Ovary (tissue), 9 donors: ENCODE results near the gene NPFFR1. TPM values are rescaled to one million over a fixed set of nuclear protein-coding genes. Genes with fewer than 3 reads are reported as not detected.

Source experiments
- DNase-seq, 5 donors: peaks; one replicate each; pipeline ENCODE4 v3.0.0-alpha.2; 2019 to 2020
- H3K27ac ChIP-seq, 2 donors: fragments of 200-600 bp; one replicate each; pipeline versions ENCODE4 v1.5.1 to v1.8.0; 2019 to 2022
- H3K27me3 ChIP-seq: fragments of 200-600 bp; one replicate; pipeline ENCODE4 v1.8.0; 2022
- H3K36me3 ChIP-seq: fragments of 200-600 bp; sonication (generic); one replicate; pipeline ENCODE4 v1.5.1; 2019
- H3K4me1 ChIP-seq: one replicate; pipeline ENCODE4 v1.8.1; 2013; ENCODE audit warnings: mild to moderate bottlenecking, moderate library complexity; ENCODE audit not compliant: insufficient read depth
- H3K4me3 ChIP-seq: fragments of 200-600 bp; sonication (generic); one replicate; pipeline ENCODE4 v1.5.1; 2017
- H3K9me3 ChIP-seq, 2 donors: fragments of 200-600 bp in 1 of 2; sonication (generic) in 1 of 2; one replicate each; pipeline versions ENCODE4 v1.5.1 to v1.8.1; 2013 to 2019; ENCODE audit warnings: mild to moderate bottlenecking in 1 of 2, moderate library complexity in 1 of 2
- EP300 ChIP-seq: sonication (generic); formaldehyde crosslinking; IDR thresholded peaks from one replicate; pipeline ENCODE4 v1.6.1; 2017; ENCODE audit warnings: antibody characterized with exemption
- POLR2A ChIP-seq: fragments of 450-650 bp; IDR thresholded peaks from one replicate; pipeline ENCODE4 v1.6.1; 2017; ENCODE audit warnings: antibody characterized with exemption, mild to moderate bottlenecking, moderate library complexity
- WGBS, 3 donors: extraction: QIAGEN DNeasy Blood & Tissue Kit in 1 of 3; methylation state at CpG; one replicate each; pipeline versions ENCODE4 v1.1.5 to v1.1.7; 2013 to 2017; 5-methylcytosine and 5-hydroxymethylcytosine counted together
- intact Hi-C, 4 donors: fragments of 100-400 bp; cut with DNase I; formaldehyde crosslinking; loops; one replicate each; pipeline versions ENCODE4 v1.11.0 to v1.15.1; 2022 to 2023
- polyA plus RNA-seq, 2 donors: library from polyadenylated mRNA; stranded (reverse); fragments of 200-250 nt in 1 of 2; fragments of 350-450 nt in 1 of 2; fragmentation: Illumina TruSeq in 1 of 2; extraction: RNeasy Lipid Tissue Mini Kit (QIAGEN cat#74804) in 1 of 2; gene quantifications; one replicate each; pipeline ENCODE4 v1.2.3, GENCODE V29; 2013 to 2014
- total RNA-seq, 7 donors: library from RNA; depleted of rRNA in 2 of 7; stranded (reverse); fragments of >200 nt in 2 of 7; fragmentation: NEBNext Ultra II Directional in 3 of 7; extraction: Animal tissue kit (Norgen Biotek cat#: 25700) in 3 of 7; gene quantifications; one replicate each; pipeline versions ENCODE4 v1.1.0 to v1.2.4, GENCODE V29; 2016 to 2023
- TF ChIP-seq, protein P1 (sequence below), 3 donors: fragments of 450-650 bp in 2 of 3; fragments of 200-600 bp in 1 of 3; IDR thresholded peaks; one replicate each; pipeline versions ENCODE4 v1.5.1 to v1.8.0; 2016 to 2022; ENCODE audit warnings: antibody characterized with exemption in 3 of 3, mild to moderate bottlenecking in 1 of 3
- donor health status: DM: no; HTN: no; CAD: no; lungs with moderate emphysema.
- donor health status: DM: no; HTN: no; CAD: no.
- donor health status: Bipolar disorder and iron deficiency.
- donor health status: DM: yes; HTN: yes; CAD: no.
- donor health status: DM: no; HTN: no; CAD: no.
- donor health status: DM: yes; HTN: yes; CAD: no.

NPFFR1 gene
- total and polyA plus RNA-seq, 9 donors = 0.04 to 1.1 (median 0.20) TPM

DNA sequence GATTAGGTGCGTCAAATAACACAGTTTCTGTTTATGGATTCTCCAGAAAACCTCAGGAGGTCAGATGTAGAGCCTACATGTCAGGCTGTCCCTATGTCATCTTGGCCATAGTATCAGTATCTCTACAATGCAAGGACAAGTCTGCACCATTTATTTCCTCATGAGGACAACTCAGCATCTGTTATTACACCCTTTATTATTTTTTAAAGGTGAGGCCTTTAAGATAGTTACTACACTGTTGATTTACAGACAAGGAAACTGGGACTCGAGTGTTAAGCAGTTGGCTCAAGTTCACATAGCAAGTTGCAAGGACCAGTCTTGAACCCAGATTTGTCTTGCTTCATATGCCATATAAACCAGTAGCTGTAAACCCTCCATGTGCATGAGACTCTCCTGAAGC is 27.3 kb downstream of the NPFFR1 start:
- H3K4me1 ChIP-seq = peaks cover 5% of the 10 kb centered on the region
- intact Hi-C loops = no loop called here
- WGBS, 3 donors = 86 to 94% (median 86%) methylated on average over 2 of the region's 2 CpGs
- TF ChIP-seq, protein P1, sequence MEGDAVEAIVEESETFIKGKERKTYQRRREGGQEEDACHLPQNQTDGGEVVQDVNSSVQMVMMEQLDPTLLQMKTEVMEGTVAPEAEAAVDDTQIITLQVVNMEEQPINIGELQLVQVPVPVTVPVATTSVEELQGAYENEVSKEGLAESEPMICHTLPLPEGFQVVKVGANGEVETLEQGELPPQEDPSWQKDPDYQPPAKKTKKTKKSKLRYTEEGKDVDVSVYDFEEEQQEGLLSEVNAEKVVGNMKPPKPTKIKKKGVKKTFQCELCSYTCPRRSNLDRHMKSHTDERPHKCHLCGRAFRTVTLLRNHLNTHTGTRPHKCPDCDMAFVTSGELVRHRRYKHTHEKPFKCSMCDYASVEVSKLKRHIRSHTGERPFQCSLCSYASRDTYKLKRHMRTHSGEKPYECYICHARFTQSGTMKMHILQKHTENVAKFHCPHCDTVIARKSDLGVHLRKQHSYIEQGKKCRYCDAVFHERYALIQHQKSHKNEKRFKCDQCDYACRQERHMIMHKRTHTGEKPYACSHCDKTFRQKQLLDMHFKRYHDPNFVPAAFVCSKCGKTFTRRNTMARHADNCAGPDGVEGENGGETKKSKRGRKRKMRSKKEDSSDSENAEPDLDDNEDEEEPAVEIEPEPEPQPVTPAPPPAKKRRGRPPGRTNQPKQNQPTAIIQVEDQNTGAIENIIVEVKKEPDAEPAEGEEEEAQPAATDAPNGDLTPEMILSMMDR (IDR thresholded peaks at IDR 0.05) = no peak
- TF ChIP-seq POLR2A = no peak
- no peak for TF ChIP-seq EP300
- H3K4me3 ChIP-seq = no peak overlapping the region
- no peaks in the 10 kb centered on the region for H3K27me3 ChIP-seq
- H3K9me3 ChIP-seq = no peaks in the 10 kb centered on the region
- H3K27ac ChIP-seq = no peak overlapping the region
- DNase-seq = no peak
- no peaks in the 10 kb centered on the region for H3K36me3 ChIP-seq

DNA sequence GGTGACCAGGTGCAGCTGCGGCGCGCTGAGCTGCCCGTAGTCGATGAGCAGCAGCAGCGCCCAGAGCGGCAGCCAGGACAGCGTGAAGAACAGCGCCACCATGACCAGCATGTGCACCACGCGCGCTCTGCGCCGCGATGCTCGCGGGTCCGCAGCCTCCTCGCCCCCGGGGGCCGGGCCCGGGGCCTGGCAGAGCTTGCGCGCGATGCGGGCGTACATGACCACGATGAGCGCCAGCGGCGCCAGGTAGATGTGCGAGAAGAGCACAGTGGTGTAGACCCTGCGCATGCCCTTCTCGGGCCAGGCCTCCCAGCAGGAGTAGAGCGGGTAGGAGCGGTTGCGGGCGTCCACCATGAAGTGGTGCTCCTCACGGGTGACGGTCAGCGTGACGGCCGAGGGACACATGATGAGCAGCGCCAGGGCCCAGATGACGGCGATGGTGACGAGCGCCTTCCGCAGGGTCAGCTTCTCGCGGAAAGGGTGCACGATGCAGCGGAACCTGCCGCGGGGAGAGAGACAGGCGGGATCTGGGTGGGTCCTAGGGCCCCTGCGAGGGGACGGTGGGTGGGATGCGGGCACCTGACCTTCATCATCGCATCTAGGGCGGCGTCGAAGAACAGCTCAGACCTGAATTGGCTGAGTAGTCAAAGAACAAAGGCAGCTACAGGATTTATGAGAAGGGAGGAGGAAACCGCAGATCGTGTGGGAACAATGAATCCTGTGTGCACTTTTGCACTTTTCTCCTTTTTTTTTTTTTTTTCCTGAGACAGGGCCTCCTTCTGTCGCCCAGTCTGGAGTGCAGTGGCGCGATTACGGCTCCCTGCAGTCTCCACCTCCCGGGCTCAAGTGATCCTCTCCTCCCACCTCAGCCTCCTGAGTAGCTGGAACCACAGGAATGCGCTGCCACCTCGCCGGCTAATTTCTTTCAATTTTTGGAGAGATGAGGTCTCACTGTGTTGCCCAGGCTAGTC is 28.2 kb downstream of the NPFFR1 start:
- H3K27me3 ChIP-seq = no peaks in the 10 kb centered on the region
- no peak overlapping the region for H3K4me3 ChIP-seq
- no peak overlapping the region for H3K27ac ChIP-seq
- intact Hi-C loops = no loop called here
- WGBS, 3 donors = 17 to 40% (median 20%) methylated on average over 57 to 73 of the region's 73 CpGs
- no peak for DNase-seq
- H3K9me3 ChIP-seq = no peaks in the 10 kb centered on the region
- no peaks in the 10 kb centered on the region for H3K36me3 ChIP-seq
- H3K4me1 ChIP-seq = peaks cover 5% of the 10 kb centered on the region
- TF ChIP-seq EP300 (no peak), POLR2A (no peak)
- TF ChIP-seq, protein P1 (IDR thresholded peaks at IDR 0.05) = no peak

DNA sequence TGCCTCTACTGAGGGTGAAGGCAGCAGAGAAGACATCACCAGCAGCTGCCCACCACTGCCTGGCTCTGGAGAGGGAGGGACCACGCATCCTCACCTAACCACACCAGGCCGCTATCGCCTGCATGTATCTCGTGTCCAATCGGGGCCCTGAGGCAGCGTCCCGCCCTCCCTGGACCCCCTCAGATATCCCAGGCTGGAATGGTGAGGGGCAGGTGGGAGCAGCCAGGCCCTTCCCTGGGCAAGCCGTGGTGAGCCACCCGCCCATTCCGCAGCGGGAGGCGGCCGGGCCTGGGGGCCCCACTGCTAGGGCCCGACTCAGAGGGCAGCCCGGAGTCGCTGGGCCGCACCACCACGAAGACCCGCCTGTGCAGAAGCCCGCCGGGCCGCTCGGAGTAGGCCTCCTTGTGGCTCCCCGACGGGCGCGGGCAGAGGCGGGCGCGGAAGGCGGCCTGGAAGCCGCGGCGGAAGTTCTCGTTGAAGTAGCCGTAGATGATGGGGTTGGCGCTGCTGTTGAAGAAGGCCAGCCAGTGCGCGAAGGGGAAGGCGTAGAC is 29.0 kb downstream of the NPFFR1 start:
- Histone ChIP-seq H3K4me3 (no peak overlapping the region), H3K27ac (no peak overlapping the region), H3K27me3 (no peaks in the 10 kb centered on the region), H3K4me1 (peaks cover 5% of the 10 kb centered on the region), H3K36me3 (no peaks in the 10 kb centered on the region), H3K9me3 (no peaks in the 10 kb centered on the region)
- 54 to 66% (median 62%) methylated on average over 37 to 40 of the region's 40 CpGs for WGBS, 3 donors
- intact Hi-C loops = no loop called here
- TF ChIP-seq EP300 (no peak), POLR2A (no peak)
- TF ChIP-seq, protein P1 (IDR thresholded peaks at IDR 0.05) = no peak
- DNase-seq = no peak

DNA sequence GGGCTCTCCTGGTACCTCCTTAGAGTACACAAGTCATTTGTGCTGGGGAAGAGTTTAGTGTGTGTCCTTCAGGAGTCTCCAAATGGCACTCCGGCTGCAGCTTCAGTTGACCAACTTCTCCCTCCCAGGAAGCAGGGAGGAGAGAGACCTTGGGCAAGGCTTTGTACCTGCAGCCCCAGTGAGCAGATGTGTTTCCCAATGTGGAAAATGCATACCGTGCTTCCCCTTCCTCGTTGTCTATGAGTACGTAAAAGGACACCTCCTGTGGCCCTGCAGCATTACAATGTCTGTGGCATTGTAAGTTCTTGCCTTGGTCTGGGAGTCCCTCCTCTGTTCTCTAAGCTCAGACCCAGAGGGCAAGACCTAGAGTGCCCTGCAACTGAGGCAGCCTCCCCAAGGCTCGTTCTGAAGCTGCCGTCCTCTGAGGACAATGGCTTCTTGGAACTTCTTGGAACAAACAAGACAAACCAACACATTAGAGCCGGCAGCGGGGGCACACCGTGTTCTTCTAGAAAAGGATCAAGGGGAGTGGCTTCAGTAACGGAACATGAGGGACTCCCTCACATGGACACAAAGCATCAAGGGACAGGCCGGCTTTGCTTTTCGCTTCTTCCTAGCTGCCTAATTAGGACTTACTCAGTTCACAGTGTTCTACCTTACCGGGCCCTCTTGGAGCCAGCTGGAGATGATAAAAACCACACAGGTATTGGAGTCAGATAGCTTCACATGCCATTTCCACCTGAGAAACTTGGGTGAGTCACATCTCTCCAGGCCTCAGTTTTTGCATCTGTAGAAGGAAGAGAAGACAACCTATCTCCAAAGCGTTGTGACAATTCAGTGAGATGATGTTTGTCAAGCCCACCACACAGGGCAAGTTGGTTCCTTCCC is 29.7 kb downstream of the NPFFR1 start:
- H3K27ac ChIP-seq = no peak overlapping the region
- DNase-seq = no peak
- no peaks in the 10 kb centered on the region for H3K36me3 ChIP-seq
- H3K4me3 ChIP-seq = no peak overlapping the region
- no peaks in the 10 kb centered on the region for H3K27me3 ChIP-seq
- intact Hi-C loops = no loop called here
- WGBS, 3 donors = 86 to 89% (median 87%) methylated on average over 14 of the region's 14 CpGs
- H3K4me1 ChIP-seq = peaks cover 5% of the 10 kb centered on the region
- no peaks in the 10 kb centered on the region for H3K9me3 ChIP-seq
- TF ChIP-seq, protein P1 (IDR thresholded peaks at IDR 0.05) = no peak
- TF ChIP-seq POLR2A = no peak
- no peak for TF ChIP-seq EP300
